CD14-positive monocyte (primary cell): ENCODE data around the gene RNF181. TPM values are rescaled to one million over a fixed set of nuclear protein-coding genes. Genes with fewer than 3 reads are reported as not detected.
A peak's percentile ranks its signal among the peaks of the same experiment; 100 is the strongest.

Source experiments
- DNase-seq, 3 donors: peaks; one replicate each; pipeline ENCODE4 v3.0.0-alpha.2; 2011 to 2022
- H2AFZ ChIP-seq: 2 replicates; pipeline ENCODE4 v1.6.0; 2012; ENCODE audit warnings: mild to moderate bottlenecking, low read depth, low read length, inconsistent platforms; ENCODE audit not compliant: insufficient read depth, poor library complexity, severe bottlenecking
- H3K27ac ChIP-seq, 2 donors: 1 replicate in 1 of 2; 2 replicates in 1 of 2; pipeline ENCODE4 v1.5.1; 2012 to 2013; ENCODE audit warnings: low read length in 2 of 2, control low read depth in 1 of 2, inconsistent platforms in 1 of 2, low read depth in 1 of 2, mild to moderate bottlenecking in 1 of 2
- H3K27me3 ChIP-seq, 2 donors: one replicate each; pipeline versions ENCODE4 v1.6.0 to v1.6.1; 2011 to 2013; ENCODE audit warnings: low read length in 2 of 2; ENCODE audit not compliant: control insufficient read depth in 2 of 2, insufficient read depth in 2 of 2
- H3K36me3 ChIP-seq, 2 donors: replicated peaks in 1 of 2; 1 replicate in 1 of 2; 2 replicates in 1 of 2; pipeline versions ENCODE4 v1.5.1 to v1.6.1; 2012 to 2013; ENCODE audit warnings: low read length in 2 of 2, control low read depth in 1 of 2, inconsistent platforms in 1 of 2, mild to moderate bottlenecking in 1 of 2; ENCODE audit not compliant: insufficient read depth in 2 of 2, control insufficient read depth in 1 of 2
- H3K4me1 ChIP-seq, 2 donors: 1 replicate in 1 of 2; 2 replicates in 1 of 2; pipeline versions ENCODE4 v1.5.1 to v1.6.1; 2012 to 2013; ENCODE audit warnings: low read length in 2 of 2, control low read depth in 1 of 2, inconsistent platforms in 1 of 2, mild to moderate bottlenecking in 1 of 2, moderate library complexity in 1 of 2; ENCODE audit not compliant: insufficient read depth in 2 of 2, control insufficient read depth in 1 of 2
- H3K4me2 ChIP-seq: replicated peaks from 2 replicates; pipeline ENCODE3; 2012; ENCODE audit warnings: low read length, moderate library complexity, mild to moderate bottlenecking; ENCODE audit not compliant: poor library complexity, severe bottlenecking; ENCODE audit errors: extremely low read depth
- H3K4me3 ChIP-seq, 3 experiments: fragments of 200-600 bp in 1 of 3; sonication (generic) in 1 of 3; replicated peaks in 1 of 3; 1 replicate in 2 of 3; 2 replicates in 1 of 3; pipeline ENCODE4 v1.5.1; 2011 to 2013; ENCODE audit warnings: low read length in 3 of 3, mild to moderate bottlenecking in 3 of 3, control low read depth in 2 of 3, low read depth in 2 of 3, inconsistent platforms in 1 of 3, moderate library complexity in 1 of 3
- H3K79me2 ChIP-seq: 2 replicates; pipeline ENCODE4 v1.6.0; 2012; ENCODE audit warnings: mild to moderate bottlenecking, control low read depth, inconsistent platforms, low read length, moderate library complexity; ENCODE audit not compliant: insufficient read depth
- H3K9ac ChIP-seq: 2 replicates; pipeline ENCODE4 v1.6.0; 2017; ENCODE audit warnings: low read length, mild to moderate bottlenecking; ENCODE audit not compliant: insufficient read depth, poor library complexity, severe bottlenecking
- H3K9me3 ChIP-seq, 2 donors: replicated peaks in 1 of 2; 1 replicate in 1 of 2; 2 replicates in 1 of 2; pipeline versions ENCODE4 v1.5.1 to v1.6.1; 2012 to 2013; ENCODE audit warnings: low read length in 2 of 2, control low read depth in 1 of 2; ENCODE audit not compliant: control insufficient read depth in 1 of 2, insufficient read depth in 1 of 2
- H4K20me1 ChIP-seq: 2 replicates; pipeline ENCODE4 v1.6.0; 2012; ENCODE audit warnings: mild to moderate bottlenecking, low read length, control low read depth, moderate library complexity; ENCODE audit not compliant: insufficient read depth
- H3K27ac Mint-ChIP-seq, 7 donors: one replicate each; pipeline ENCODE4 v1.8.0; 2020; ENCODE audit warnings: mild to moderate bottlenecking in 7 of 7, mixed read lengths in 7 of 7, moderate library complexity in 6 of 7, inconsistent platforms in 2 of 7
- H3K27me3 Mint-ChIP-seq, 3 donors: one replicate each; pipeline ENCODE4 v1.8.0; 2021 to 2022; ENCODE audit warnings: low read depth in 3 of 3, mild to moderate bottlenecking in 3 of 3, mixed read lengths in 3 of 3, moderate library complexity in 3 of 3, inconsistent platforms in 1 of 3
- H3K36me3 Mint-ChIP-seq, 2 donors: one replicate each; pipeline ENCODE4 v1.8.0; 2020; ENCODE audit warnings: mixed read lengths in 2 of 2, inconsistent platforms in 1 of 2, mild to moderate bottlenecking in 1 of 2
- H3K4me1 Mint-ChIP-seq: one replicate; pipeline ENCODE4 v1.8.0; 2020; ENCODE audit warnings: mild to moderate bottlenecking, mixed read lengths
- H3K4me3 Mint-ChIP-seq, 2 donors: one replicate each; pipeline ENCODE4 v1.8.0; 2020; ENCODE audit warnings: mild to moderate bottlenecking in 2 of 2, mixed read lengths in 2 of 2, moderate library complexity in 1 of 2
- H3K9me3 Mint-ChIP-seq, 7 donors: one replicate each; pipeline ENCODE4 v1.8.0; 2020 to 2022; ENCODE audit warnings: mixed read lengths in 7 of 7, mild to moderate bottlenecking in 6 of 7, moderate library complexity in 6 of 7, inconsistent platforms in 2 of 7
- CTCF ChIP-seq: fragments of 200-600 bp; IDR thresholded peaks from one replicate; pipeline ENCODE4 v1.8.0; 2022; ENCODE audit warnings: antibody characterized with exemption, mild to moderate bottlenecking
- WGBS: methylation state at CpG from one replicate; pipeline ENCODE4 v1.1.5; 2013; ENCODE audit warnings: missing lambda C conversion rate; ENCODE audit not compliant: insufficient coverage; 5-methylcytosine and 5-hydroxymethylcytosine counted together
- intact Hi-C, 2 donors: fragments of 100-400 bp; cut with micrococcal nuclease; formaldehyde crosslinking; loops; one replicate each; pipeline versions ENCODE4 v1.15.0 to v1.15.1; 2023
- polyA plus RNA-seq, 3 donors: library from polyadenylated mRNA; depleted of rRNA in 1 of 3; unstranded in 2 of 3; stranded (reverse) in 1 of 3; fragments of 300-500 nt in 2 of 3; fragments of >200 nt in 1 of 3; fragmentation: Illumina TruSeq in 2 of 3; gene quantifications; 1 replicate in 2 of 3; 2 replicates in 1 of 3; pipeline ENCODE4 v1.2.3, GENCODE V29; 2012 to 2021

Gene RNF181
- polyA plus RNA-seq, 3 donors = 254 to 475 (median 382) TPM

DNA sequence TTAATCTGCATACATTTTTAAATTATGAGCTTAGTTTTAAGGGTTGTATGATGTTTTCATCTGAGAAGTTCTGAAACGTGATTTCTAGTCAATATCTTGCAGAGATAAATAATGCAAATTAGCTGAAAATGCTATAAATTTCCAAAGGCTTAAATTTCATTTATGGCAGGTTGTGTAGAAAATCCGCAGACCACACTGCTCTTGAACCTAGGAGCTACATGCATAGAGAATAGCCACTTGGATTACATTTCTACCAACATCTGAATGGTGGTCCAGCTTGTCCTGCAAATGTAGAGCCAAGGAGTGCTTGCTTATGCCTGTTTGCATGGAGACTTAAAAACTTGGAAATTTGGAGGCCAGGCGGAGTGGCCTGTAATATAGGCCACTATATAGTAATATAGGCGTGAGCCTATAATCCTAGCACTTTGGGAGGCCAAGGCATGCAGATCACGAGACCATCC, 49.7 kb upstream of the RNF181 start:
- H3K4me2 ChIP-seq = no peak overlapping the region
- no peak overlapping the region for H3K4me3 ChIP-seq
- no peak for TF ChIP-seq CTCF
- no peak overlapping the region for H2AFZ ChIP-seq
- H3K27me3 ChIP-seq = no peaks in the 10 kb centered on the region
- Mint-ChIP-seq H3K27me3 (peaks cover 0 to 2% (median 0%) of the 10 kb centered on the region in 3 donors), H3K27ac (no peak overlapping the region), H3K36me3 (peaks cover 57 to 81% of the 10 kb centered on the region in 2 donors), H3K9me3 (no peaks in the 10 kb centered on the region), H3K4me3 (no peak overlapping the region), H3K4me1 (peaks cover 29% of the 10 kb centered on the region)
- WGBS = 93% methylated on average over 3 of the region's 5 CpGs
- intact Hi-C loops = no loop called here
- DNase-seq = no peak
- peaks cover 28% of the 10 kb centered on the region for H3K79me2 ChIP-seq
- H3K27ac ChIP-seq = no peak overlapping the region
- no peaks in the 10 kb centered on the region for H3K9me3 ChIP-seq
- H3K36me3 ChIP-seq = peaks cover 57 to 84% of the 10 kb centered on the region in 2 donors
- peaks cover 63% of the 10 kb centered on the region for H4K20me1 ChIP-seq
- no peak overlapping the region for H3K9ac ChIP-seq
- H3K4me1 ChIP-seq = peaks cover 16 to 30% of the 10 kb centered on the region in 2 donors

DNA sequence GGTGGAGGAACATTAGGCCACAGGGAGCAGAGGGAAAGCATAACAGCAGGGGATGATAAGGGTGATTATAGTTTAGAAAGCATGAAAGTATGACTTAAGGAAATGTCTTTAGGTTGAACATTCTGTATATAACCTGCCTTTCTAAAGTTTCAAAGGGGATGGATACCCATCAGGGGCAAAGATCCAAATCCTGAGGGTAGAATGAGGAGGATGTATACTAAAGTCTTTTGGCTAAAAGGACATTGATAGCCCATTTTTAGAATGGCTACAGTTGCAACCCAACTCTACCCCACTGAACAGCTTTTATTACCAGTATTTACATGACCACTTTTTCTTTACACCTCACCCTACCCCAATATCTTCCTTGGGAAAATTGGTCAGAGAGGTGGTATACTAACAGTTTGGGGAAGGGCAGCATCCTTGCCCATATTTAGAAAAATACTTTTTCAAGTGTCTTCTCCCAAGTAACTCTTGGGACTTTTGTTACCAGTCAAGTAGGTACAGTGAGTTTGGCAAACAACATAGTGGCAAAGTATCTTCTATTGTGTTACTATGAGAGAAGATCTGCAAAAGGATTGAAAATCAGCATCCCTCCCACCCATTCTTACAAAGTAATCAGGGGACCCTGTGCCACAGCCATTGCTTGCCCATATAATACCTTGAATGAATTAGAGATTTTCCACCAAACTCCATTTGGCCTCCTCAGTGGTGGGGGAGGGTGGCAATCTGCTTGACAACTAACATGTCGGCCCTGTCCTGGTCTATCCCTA, 48.3 kb upstream of the RNF181 start:
- no peak overlapping the region for H3K4me3 Mint-ChIP-seq
- Histone ChIP-seq H3K4me2 (no peak overlapping the region), H3K79me2 (peaks cover 13% of the 10 kb centered on the region), H3K4me3 (no peak overlapping the region), H4K20me1 (peaks cover 48% of the 10 kb centered on the region), H3K27ac (no peak overlapping the region), H3K9ac (no peak overlapping the region), H3K9me3 (no peaks in the 10 kb centered on the region), H2AFZ (no peak overlapping the region), H3K4me1 (peaks cover 19 to 27% of the 10 kb centered on the region in 2 donors), H3K36me3 (peaks cover 46 to 84% of the 10 kb centered on the region in 2 donors), H3K27me3 (no peaks in the 10 kb centered on the region)
- H3K9me3 Mint-ChIP-seq = no peaks in the 10 kb centered on the region
- H3K36me3 Mint-ChIP-seq = peaks cover 56 to 81% of the 10 kb centered on the region in 2 donors
- peak overlapping the region in 5 of 7 donors; percentile 4 to 66 (median 40) for H3K27ac Mint-ChIP-seq
- intact Hi-C loops = no loop called here
- H3K4me1 Mint-ChIP-seq = peaks cover 31% of the 10 kb centered on the region
- H3K27me3 Mint-ChIP-seq = peaks cover 0 to 2% (median 0%) of the 10 kb centered on the region in 3 donors
- no peak for DNase-seq
- TF ChIP-seq CTCF = no peak
- WGBS = no CpG with 5 or more reads among the region's 1 CpG
